Type B pancreatic cell (in vitro differentiated cells): Measurements from ENCODE around the gene ADAM12. TPM values are rescaled to one million over a fixed set of nuclear protein-coding genes. Genes with fewer than 3 reads are reported as not detected.

Experiments
- DNase-seq: peaks from one replicate; pipeline ENCODE4 v3.0.0; 2021; ENCODE audit warnings: mixed read lengths; ENCODE audit not compliant: unreplicated experiment; ENCODE audit errors: extremely low spot score
- H3K27ac Mint-ChIP-seq: 2 replicates; pipeline ENCODE4 v1.8.0; 2021; ENCODE audit warnings: mild to moderate bottlenecking, mixed read lengths
- H3K27me3 Mint-ChIP-seq: 2 replicates; pipeline ENCODE4 v1.8.0; 2021; ENCODE audit warnings: mixed read lengths
- H3K36me3 Mint-ChIP-seq: 2 replicates; pipeline ENCODE4 v1.8.0; 2021; ENCODE audit warnings: mixed read lengths
- H3K4me1 Mint-ChIP-seq: one replicate; pipeline ENCODE4 v1.8.0; 2021; ENCODE audit warnings: mixed read lengths; ENCODE audit not compliant: unreplicated experiment
- H3K4me3 Mint-ChIP-seq: 2 replicates; pipeline ENCODE4 v1.8.0; 2021; ENCODE audit warnings: mild to moderate bottlenecking, mixed read lengths
- H3K9me3 Mint-ChIP-seq: 2 replicates; pipeline ENCODE4 v1.8.0; 2021; ENCODE audit warnings: mixed read lengths
- CTCF ChIP-seq: fragments of 200-600 bp; sonication (generic); conservative IDR thresholded peaks from 2 replicates; pipeline ENCODE4 v1.5.0; 2021; ENCODE audit warnings: antibody characterized with exemption, mild to moderate bottlenecking
- total RNA-seq: library from RNA; stranded (reverse); gene quantifications from 2 replicates; pipeline ENCODE4 v1.2.1, GENCODE V29; 2021; ENCODE audit warnings: low replicate concordance

ADAM12 gene
- total RNA-seq, 1 donor from 2014 or later: 31.6 TPM

DNA sequence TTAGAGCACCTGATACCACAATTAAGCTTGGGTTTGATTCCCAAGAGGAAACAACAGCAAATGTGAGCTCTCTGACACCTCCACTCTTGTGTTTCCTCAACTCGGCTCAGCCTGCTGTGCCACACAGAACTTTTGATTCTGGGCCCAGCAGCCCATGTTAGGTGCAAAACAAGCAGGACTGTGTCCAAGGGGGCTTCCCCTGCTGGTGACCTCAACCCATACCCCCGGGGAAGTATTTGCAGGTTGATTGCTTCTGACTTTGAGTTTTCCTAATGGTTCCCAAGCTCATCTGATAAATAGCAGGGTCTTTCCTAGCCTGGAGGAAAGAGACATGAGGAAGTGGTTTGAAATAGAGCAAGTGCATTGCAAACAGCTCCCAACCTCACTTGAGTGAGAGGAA, 43.5 kb upstream of the ADAM12 start:
- TF ChIP-seq CTCF: no peak
- Mint-ChIP-seq H3K27ac (no peak overlapping the region), H3K9me3 (no peaks in the 10 kb centered on the region), H3K4me3 (no peak overlapping the region), H3K36me3 (no peaks in the 10 kb centered on the region), H3K4me1 (no peaks in the 10 kb centered on the region), H3K27me3 (no peaks in the 10 kb centered on the region)
- no peak for DNase-seq

DNA sequence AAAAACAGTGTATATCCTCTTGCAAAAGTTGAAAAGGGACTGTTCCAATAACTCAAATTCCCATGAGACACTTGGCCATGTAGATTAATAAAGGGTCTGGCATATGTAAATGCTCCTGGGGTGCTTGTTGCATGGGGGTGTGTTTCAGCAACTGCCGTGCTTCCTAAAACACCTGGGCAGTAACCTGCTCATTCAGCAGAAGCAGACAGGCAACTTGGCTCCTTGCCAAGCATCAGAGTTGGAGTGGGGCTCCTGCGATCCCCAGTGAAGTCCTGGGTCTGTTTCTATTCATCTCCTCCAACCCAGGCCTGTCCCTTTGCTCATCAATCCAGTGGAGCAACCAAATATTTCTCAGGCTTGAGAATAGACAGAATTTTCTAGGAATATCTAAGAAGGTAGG, 42.2 kb upstream of the ADAM12 start:
- Mint-ChIP-seq H3K9me3 (no peaks in the 10 kb centered on the region), H3K27ac (no peak overlapping the region), H3K4me3 (no peak overlapping the region), H3K36me3 (no peaks in the 10 kb centered on the region), H3K4me1 (no peaks in the 10 kb centered on the region), H3K27me3 (peaks cover 3% of the 10 kb centered on the region)
- TF ChIP-seq CTCF: no peak
- DNase-seq: no peak

DNA sequence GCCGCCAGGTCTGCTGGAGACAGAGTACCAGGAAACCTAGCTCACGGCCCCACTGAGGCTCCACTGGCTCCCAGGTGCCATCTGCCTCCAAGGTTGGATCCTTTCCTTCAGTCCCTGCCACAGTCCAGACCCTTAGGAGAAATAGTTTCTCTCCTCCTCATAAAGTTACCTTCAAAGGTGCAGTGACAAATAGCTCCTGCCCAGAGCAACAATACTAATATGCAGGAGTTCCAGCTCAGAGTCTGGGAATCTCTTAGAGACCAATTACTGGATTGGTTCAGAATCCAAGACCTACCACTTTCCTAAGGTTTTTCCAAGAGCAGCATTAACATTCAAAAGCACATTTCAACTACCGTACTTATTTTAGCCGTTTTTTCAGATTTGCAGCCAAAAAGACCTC, 41.0 kb upstream of the ADAM12 start:
- Mint-ChIP-seq H3K27ac (no peak overlapping the region), H3K36me3 (peaks cover 1% of the 10 kb centered on the region), H3K4me1 (no peaks in the 10 kb centered on the region), H3K27me3 (peaks cover 6% of the 10 kb centered on the region), H3K9me3 (peaks cover 7% of the 10 kb centered on the region), H3K4me3 (no peak overlapping the region)
- DNase-seq: no peak
- no peak for TF ChIP-seq CTCF

GRCh38 chr10:126425489-126426065, 37.3 kb upstream of the ADAM12 start:
- Mint-ChIP-seq H3K4me3 (no peak overlapping the region), H3K9me3 (peaks cover 19% of the 10 kb centered on the region), H3K27me3 (peaks cover 7% of the 10 kb centered on the region), H3K27ac (peak overlapping the region; percentile 69), H3K4me1 (peaks cover 13% of the 10 kb centered on the region), H3K36me3 (peaks cover 3% of the 10 kb centered on the region)
- TF ChIP-seq CTCF: no peak
- DNase-seq: no peak

DNA sequence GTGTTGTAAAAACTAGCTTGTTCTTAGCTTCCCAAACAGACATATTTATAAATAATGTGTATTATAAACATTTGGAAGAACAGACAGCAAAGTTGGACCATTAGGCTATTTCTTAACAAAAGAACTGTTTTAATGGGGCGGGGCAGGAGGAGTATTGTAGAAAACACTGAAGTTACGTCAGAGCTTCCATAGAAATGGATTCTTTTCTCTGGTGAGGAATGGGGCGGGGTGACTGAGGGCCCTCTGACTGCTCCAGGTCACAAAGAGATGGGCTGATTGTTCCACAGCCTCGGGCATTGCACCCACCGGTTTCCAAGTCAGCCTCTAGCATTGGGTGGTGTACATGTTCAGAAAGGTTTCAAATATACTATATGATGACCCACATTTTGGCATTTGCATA, 36.8 kb upstream of the ADAM12 start:
- H3K9me3 Mint-ChIP-seq: peaks cover 19% of the 10 kb centered on the region
- peaks cover 7% of the 10 kb centered on the region for H3K27me3 Mint-ChIP-seq
- no peak for TF ChIP-seq CTCF
- peak overlapping the region; percentile 69 for H3K27ac Mint-ChIP-seq
- H3K4me1 Mint-ChIP-seq: peaks cover 16% of the 10 kb centered on the region
- no peak overlapping the region for H3K4me3 Mint-ChIP-seq
- no peak for DNase-seq
- H3K36me3 Mint-ChIP-seq: peaks cover 3% of the 10 kb centered on the region
